Activated CD4-positive, alpha-beta T cell treated with anti-CD3 and anti-CD28 coated beads for 1 hour (primary cell): Measurements from ENCODE around the gene C9orf43.
"Not testable (repeated sequence)": the region's sequence is repeated elsewhere in the genome, so short reads cannot be mapped to it uniquely, and the experiment has no call there.

ENCODE experiments used
- DNase-seq: peaks from one replicate; pipeline ENCODE4 v3.0.0-alpha.2; 2020

The C9orf43 gene

GRCh38 chr9:113381909-113382411, 28.6 kb upstream of the C9orf43 start:
- DNase-seq, result no peak

GRCh38 chr9:113386571-113387393, 23.8 kb upstream of the C9orf43 start:
- no peak for DNase-seq

- no peak for DNase-seq
Observed at GRCh38 chr9:113387560-113388230, 22.9 kb upstream of the C9orf43 start.

- no peak for DNase-seq
Observed at GRCh38 chr9:113388833-113389232, 21.7 kb upstream of the C9orf43 start.

- DNase-seq, result no peak
Observed at GRCh38 chr9:113389451-113389850, 21.1 kb upstream of the C9orf43 start.

- DNase-seq, result no peak
Observed at GRCh38 chr9:113390192-113390960, 20.2 kb upstream of the C9orf43 start.

- DNase-seq, result no peak
Observed at GRCh38 chr9:113391917-113392316, 18.6 kb upstream of the C9orf43 start.

GRCh38 chr9:113393281-113393680, 17.3 kb upstream of the C9orf43 start:
- no peak for DNase-seq

GRCh38 chr9:113395000-113395861, 15.3 kb upstream of the C9orf43 start:
- no peak for DNase-seq

- DNase-seq, result no peak
Observed at GRCh38 chr9:113397203-113397631, 13.3 kb upstream of the C9orf43 start.

- no peak for DNase-seq
Observed at GRCh38 chr9:113398796-113399195, 11.8 kb upstream of the C9orf43 start.

GRCh38 chr9:113399646-113400200, 10.8 kb upstream of the C9orf43 start:
- DNase-seq, result no peak

GRCh38 chr9:113401027-113401792, 9.3 kb upstream of the C9orf43 start, which contains the start of gene ALAD:
Gene ALAD, minus strand, starts transcription at chr9:113401284. Its CDS starts 7,725 bp downstream, at chr9:113393559.
- DNase-seq, result peak; percentile 99

GRCh38 chr9:113403646-113404045, 6.9 kb upstream of the C9orf43 start:
- no peak for DNase-seq

- DNase-seq, result not testable (repeated sequence)
Observed at GRCh38 chr9:113406353-113406752, 4.2 kb upstream of the C9orf43 start.

GRCh38 chr9:113406873-113407511, 3.6 kb upstream of the C9orf43 start:
- peak; percentile 36 for DNase-seq

- DNase-seq, result no peak
Observed at GRCh38 chr9:113409481-113409880, 1.1 kb upstream of the C9orf43 start.

GRCh38 chr9:113409883-113410206, 702 bp upstream of the C9orf43 start:
- no peak for DNase-seq

- no peak for DNase-seq
Observed at GRCh38 chr9:113416149-113416721, 5.7 kb downstream of the C9orf43 start.

GRCh38 chr9:113417370-113417769, 6.8 kb downstream of the C9orf43 start:
- DNase-seq, result no peak
